ENCODE data around the gene HSPA1A.
"Not testable (repeated sequence)": the region's sequence is repeated elsewhere in the genome, so short reads cannot be mapped to it uniquely, and the experiment has no call there.

DNA sequence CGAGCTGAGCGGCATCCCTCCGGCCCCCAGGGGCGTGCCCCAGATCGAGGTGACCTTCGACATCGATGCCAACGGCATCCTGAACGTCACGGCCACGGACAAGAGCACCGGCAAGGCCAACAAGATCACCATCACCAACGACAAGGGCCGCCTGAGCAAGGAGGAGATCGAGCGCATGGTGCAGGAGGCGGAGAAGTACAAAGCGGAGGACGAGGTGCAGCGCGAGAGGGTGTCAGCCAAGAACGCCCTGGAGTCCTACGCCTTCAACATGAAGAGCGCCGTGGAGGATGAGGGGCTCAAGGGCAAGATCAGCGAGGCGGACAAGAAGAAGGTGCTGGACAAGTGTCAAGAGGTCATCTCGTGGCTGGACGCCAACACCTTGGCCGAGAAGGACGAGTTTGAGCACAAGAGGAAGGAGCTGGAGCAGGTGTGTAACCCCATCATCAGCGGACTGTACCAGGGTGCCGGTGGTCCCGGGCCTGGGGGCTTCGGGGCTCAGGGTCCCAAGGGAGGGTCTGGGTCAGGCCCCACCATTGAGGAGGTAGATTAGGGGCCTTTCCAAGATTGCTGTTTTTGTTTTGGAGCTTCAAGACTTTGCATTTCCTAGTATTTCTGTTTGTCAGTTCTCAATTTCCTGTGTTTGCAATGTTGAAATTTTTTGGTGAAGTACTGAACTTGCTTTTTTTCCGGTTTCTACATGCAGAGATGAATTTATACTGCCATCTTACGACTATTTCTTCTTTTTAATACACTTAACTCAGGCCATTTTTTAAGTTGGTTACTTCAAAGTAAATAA lies 2.0 kb downstream of the HSPA1A start:
- not testable (repeated sequence) for TF ChIP-seq POLR2A (conservative IDR thresholded peaks at IDR 0.05); RCOR1 (IDR thresholded peaks at IDR 0.05; ENCODE audit: borderline replicate concordance in 1 of 2, low read depth in 2 of 2, low read length in 2 of 2); NFRKB (IDR thresholded peaks at IDR 0.05; ENCODE audit: low read depth); NR2C2 (CRISPR knock-in tag; IDR thresholded peaks at IDR 0.05); NR2C2 (tag; IDR thresholded peaks at IDR 0.05)
- peak in 1 of 3 experiments; percentile 36; a peak in 1 of 6 replicates for TF ChIP-seq CTCF (IDR thresholded peaks at IDR 0.05 in 2 of 3, conservative IDR thresholded peaks at IDR 0.05 in 1 of 3; ENCODE audit: insufficient read depth in 2 of 3, low read depth in 1 of 3, low read length in 3 of 3)
- TF ChIP-seq, protein P1, sequence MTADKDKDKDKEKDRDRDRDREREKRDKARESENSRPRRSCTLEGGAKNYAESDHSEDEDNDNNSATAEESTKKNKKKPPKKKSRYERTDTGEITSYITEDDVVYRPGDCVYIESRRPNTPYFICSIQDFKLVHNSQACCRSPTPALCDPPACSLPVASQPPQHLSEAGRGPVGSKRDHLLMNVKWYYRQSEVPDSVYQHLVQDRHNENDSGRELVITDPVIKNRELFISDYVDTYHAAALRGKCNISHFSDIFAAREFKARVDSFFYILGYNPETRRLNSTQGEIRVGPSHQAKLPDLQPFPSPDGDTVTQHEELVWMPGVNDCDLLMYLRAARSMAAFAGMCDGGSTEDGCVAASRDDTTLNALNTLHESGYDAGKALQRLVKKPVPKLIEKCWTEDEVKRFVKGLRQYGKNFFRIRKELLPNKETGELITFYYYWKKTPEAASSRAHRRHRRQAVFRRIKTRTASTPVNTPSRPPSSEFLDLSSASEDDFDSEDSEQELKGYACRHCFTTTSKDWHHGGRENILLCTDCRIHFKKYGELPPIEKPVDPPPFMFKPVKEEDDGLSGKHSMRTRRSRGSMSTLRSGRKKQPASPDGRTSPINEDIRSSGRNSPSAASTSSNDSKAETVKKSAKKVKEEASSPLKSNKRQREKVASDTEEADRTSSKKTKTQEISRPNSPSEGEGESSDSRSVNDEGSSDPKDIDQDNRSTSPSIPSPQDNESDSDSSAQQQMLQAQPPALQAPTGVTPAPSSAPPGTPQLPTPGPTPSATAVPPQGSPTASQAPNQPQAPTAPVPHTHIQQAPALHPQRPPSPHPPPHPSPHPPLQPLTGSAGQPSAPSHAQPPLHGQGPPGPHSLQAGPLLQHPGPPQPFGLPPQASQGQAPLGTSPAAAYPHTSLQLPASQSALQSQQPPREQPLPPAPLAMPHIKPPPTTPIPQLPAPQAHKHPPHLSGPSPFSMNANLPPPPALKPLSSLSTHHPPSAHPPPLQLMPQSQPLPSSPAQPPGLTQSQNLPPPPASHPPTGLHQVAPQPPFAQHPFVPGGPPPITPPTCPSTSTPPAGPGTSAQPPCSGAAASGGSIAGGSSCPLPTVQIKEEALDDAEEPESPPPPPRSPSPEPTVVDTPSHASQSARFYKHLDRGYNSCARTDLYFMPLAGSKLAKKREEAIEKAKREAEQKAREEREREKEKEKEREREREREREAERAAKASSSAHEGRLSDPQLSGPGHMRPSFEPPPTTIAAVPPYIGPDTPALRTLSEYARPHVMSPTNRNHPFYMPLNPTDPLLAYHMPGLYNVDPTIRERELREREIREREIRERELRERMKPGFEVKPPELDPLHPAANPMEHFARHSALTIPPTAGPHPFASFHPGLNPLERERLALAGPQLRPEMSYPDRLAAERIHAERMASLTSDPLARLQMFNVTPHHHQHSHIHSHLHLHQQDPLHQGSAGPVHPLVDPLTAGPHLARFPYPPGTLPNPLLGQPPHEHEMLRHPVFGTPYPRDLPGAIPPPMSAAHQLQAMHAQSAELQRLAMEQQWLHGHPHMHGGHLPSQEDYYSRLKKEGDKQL (CRISPR knock-in tag; IDR thresholded peaks at IDR 0.05; ENCODE audit: borderline replicate concordance), result not testable (repeated sequence)
